H1 (cell line): ENCODE data around the gene GCH1. TPM values are rescaled to one million over a fixed set of nuclear protein-coding genes. Genes with fewer than 3 reads are reported as not detected.

Experiments used
- RNF2 ChIP-seq: fragments of 200-900, 300-1000 bp; sonication (generic); IDR thresholded peaks from 2 replicates; pipeline ENCODE4 v1.7.1; 2016; ENCODE audit warnings: borderline replicate concordance, low read depth, mild to moderate bottlenecking, antibody characterized with exemption, low read length; ENCODE audit not compliant: poor library complexity, severe bottlenecking; ENCODE audit errors: missing control alignments
- SAP30 ChIP-seq: fragments of 300-600 bp; sonication (generic); IDR thresholded peaks from 2 replicates; pipeline ENCODE4 v1.7.1; 2012; ENCODE audit warnings: low read length, moderate library complexity, mild to moderate bottlenecking, inconsistent platforms; ENCODE audit not compliant: insufficient read depth, insufficient replicate concordance
- USF2 ChIP-seq: IDR thresholded peaks from 2 replicates; pipeline ENCODE4 v1.6.1; 2011; ENCODE audit warnings: low read length, improper control_type of control experiment
- polyA plus RNA-seq, 7 experiments: library from polyadenylated mRNA; depleted of rRNA in 3 of 7; stranded (reverse) in 5 of 7; unstranded in 2 of 7; fragments of >200 nt in 5 of 7; fragments of 200-250 nt in 2 of 7; gene quantifications; 1 replicate in 5 of 7; 2 replicates in 1 of 7; 4 replicates in 1 of 7; pipeline versions ENCODE4 v1.2.1 to v1.2.3, GENCODE V29; 2011 to 2013; ENCODE audit warnings: missing spikeins in 2 of 7, mixed read lengths in 2 of 7
- total RNA-seq: library from RNA; stranded (reverse); fragmentation: NEBNext Ultra II Directional; extraction: Animal tissue kit (Norgen Biotek cat#: 25700); gene quantifications from 2 replicates; pipeline ENCODE4 v1.2.1, GENCODE V29; 2021

Gene GCH1
- total and polyA plus RNA-seq, 2 of the 8 experiments (the other 6 are each of a cell fraction or from before 2014, with no cell fraction given), result 7.3 to 7.9 TPM

- TF ChIP-seq RNF2 (no peak), USF2 (no peak), SAP30 (no peak)
These were observed 89.5 kb downstream of the GCH1 start (continued) for GRCh38 chr14:54813081-54813480.
